ENCODE results near the gene TADA3.

DNA sequence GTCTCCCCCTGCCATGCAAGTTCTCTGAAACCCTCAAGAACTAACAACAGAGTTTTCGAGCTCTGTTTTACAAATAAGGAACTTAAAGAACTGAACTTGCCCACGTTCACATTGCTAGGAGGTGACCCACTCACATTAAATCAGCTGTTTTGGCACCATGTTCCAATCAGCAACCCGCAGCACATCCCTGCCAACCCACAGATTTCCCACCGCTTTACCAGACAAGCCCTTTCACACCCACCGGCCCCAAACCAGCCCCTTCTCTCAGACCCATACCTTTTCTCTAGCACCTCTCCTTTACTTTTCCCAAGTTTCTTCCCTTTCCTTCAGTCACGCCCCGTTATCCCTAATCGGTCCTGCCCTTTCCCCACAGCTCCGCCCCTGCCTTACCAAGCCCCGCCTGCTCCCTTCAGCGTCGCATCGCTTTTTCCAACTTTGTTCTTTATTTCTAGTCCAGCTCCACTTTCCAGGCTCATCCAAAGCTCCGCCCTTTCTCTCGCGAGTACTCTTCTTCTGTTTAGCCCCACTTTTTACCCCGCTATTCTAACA is 61.5 kb downstream of the TADA3 start:
- TF ChIP-seq, protein P1, sequence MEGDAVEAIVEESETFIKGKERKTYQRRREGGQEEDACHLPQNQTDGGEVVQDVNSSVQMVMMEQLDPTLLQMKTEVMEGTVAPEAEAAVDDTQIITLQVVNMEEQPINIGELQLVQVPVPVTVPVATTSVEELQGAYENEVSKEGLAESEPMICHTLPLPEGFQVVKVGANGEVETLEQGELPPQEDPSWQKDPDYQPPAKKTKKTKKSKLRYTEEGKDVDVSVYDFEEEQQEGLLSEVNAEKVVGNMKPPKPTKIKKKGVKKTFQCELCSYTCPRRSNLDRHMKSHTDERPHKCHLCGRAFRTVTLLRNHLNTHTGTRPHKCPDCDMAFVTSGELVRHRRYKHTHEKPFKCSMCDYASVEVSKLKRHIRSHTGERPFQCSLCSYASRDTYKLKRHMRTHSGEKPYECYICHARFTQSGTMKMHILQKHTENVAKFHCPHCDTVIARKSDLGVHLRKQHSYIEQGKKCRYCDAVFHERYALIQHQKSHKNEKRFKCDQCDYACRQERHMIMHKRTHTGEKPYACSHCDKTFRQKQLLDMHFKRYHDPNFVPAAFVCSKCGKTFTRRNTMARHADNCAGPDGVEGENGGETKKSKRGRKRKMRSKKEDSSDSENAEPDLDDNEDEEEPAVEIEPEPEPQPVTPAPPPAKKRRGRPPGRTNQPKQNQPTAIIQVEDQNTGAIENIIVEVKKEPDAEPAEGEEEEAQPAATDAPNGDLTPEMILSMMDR (IDR thresholded peaks at IDR 0.05; ENCODE audit: low read length) = no peak
- no peak for TF ChIP-seq EZH2phosphoT487 (IDR thresholded peaks at IDR 0.05; ENCODE audit: low read length)

All from MM.1S (cell line).